Measurements from ENCODE around the gene CA6.
"Not testable (repeated sequence)": the region's sequence is repeated elsewhere in the genome, so short reads cannot be mapped to it uniquely, and the experiment has no call there.

Gene CA6

DNA sequence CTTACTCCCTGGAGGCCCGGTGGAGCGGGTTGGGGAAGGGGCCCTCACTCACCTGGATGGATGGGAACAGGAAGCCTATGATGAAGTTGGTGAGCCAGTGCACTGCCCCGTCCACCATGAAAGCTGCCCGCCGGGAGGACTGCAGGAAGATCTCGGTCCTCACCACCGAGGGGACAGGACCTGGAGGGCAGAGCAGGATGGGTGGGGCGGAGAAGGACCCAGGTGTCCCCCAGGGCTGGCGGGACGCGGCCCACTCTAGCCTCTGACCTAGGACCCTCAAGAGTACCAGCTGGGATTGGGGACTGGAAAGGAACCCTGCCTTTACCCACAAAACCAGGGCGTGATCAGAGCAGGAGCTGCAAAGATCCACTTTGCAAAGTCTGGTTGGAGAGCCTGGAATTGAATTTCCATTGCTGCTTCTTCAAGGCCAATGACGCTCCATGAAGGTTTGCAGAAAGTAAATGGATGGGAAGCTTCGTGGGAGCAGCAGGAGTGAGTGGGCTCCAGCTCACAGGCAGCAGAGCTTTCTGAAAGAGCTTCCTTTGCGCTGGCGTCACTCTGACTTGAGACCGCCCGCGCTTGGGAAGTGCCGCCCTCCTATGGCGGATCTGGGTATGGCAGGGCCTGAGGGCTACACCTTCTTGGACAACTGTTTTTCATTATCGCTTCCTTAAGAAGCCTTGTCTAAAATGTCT is 59.2 kb downstream of the CA6 start:
- peak; percentile 79 for DNase-seq (ENCODE audit: low spot score)

GRCh38 chr1:9005395-9005708 is 59.7 kb downstream of the CA6 start:
- DNase-seq (ENCODE audit: low spot score) = no peak

DNA sequence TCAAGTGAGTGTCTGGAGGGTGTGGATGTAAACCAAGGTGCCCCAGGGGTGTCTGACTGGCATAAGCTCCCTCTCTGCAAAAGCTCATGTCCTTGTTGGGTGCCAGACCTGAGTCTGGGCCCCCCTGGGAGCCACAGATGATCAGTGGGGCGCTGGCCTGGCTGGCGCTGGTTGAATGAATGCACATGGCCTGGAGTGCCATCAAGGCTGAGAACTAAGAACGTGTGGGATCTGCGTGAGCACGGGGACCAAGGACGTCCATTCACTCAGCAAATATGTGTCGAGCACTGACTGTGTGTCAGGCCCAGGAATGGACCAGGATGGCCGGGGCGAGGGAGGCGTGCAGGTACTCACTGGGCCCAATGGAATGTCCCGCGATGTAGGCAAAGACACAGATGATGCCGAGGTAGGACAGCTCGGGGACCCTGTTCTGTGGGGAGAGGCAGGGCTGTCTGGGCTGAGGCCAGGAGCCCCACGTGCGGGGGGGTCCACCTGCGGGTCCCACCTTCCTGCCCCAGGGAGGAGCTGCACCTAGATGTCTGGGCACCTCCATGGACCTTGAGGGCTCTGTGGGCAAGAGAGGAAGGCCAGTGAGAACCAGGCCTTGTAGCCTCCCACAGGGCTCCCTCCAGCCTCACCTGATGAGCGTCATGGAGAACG is 61.4 kb downstream of the CA6 start:
- DNase-seq (ENCODE audit: low spot score) = no peak

GRCh38 chr1:9008236-9008635 is 62.6 kb downstream of the CA6 start:
- DNase-seq (ENCODE audit: low spot score) = no peak

GRCh38 chr1:9009438-9010370 is 64.0 kb downstream of the CA6 start:
- DNase-seq (ENCODE audit: low spot score) = no peak

- no peak for DNase-seq (ENCODE audit: low spot score)
Observed at GRCh38 chr1:9010781-9011323, 65.2 kb downstream of the CA6 start.

- DNase-seq (ENCODE audit: low spot score) = no peak
Observed at GRCh38 chr1:9013819-9014218, 68.2 kb downstream of the CA6 start.

- DNase-seq (ENCODE audit: low spot score) = no peak
Observed at GRCh38 chr1:9014475-9015375, 69.1 kb downstream of the CA6 start.

DNA sequence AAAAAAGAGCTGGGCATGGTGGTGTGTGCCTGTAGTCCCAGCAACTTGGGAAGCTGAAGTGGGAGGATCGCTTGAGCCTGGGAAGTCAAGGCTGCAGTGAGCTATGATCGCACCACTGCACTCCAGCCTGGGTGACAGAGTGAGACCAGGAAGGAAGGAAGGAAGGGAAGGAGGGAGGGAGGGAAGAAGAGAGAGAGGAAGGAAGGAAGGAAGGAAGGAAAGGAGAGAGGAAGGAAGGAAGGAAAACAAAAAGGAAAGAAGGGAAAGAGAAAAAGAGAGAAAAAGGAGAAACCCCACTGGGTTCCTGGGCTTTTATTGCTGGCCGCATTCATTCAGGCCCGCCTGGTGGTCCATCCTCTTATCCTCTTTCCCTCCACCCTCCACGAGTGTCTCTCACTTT is 70.8 kb downstream of the CA6 start:
- no peak for DNase-seq (ENCODE audit: low spot score)

- no peak for DNase-seq (ENCODE audit: low spot score)
Observed at GRCh38 chr1:9018333-9018732, 72.7 kb downstream of the CA6 start.

DNA sequence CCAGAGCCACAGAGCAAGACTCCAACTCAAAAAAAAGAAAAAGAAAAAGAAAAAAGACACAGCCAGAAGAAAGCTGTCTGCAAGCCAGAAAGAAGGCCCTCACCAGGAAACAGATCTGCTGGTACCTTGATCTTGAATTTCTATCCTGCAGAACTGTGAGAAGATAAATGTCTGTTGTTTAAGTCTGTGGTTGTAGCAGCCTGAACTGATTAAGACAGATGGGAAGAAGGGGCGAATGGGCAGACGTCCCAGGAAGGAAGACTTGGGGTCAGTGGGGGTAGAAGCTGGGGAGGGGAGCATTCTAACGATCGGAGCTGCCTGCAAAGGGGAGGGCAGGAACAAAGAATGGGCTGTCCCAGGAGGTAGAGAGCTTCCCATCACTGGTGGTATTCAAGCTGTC is 74.2 kb downstream of the CA6 start:
- DNase-seq (ENCODE audit: low spot score) = no peak

GRCh38 chr1:9020305-9020704 is 74.6 kb downstream of the CA6 start:
- no peak for DNase-seq (ENCODE audit: low spot score)

- DNase-seq (ENCODE audit: low spot score) = not testable (repeated sequence)
Observed at GRCh38 chr1:9022026-9022738, 76.5 kb downstream of the CA6 start.

- no peak for DNase-seq (ENCODE audit: low spot score)
Observed at GRCh38 chr1:9022773-9023172, 77.1 kb downstream of the CA6 start.

Data from CD4-positive, alpha-beta T cell treated with Interleukin-15 for 4 hours (primary cell).